HepG2 (cell line): ENCODE measurements around the gene ZNF48. TPM values are rescaled to one million over a fixed set of nuclear protein-coding genes. Genes with fewer than 3 reads are reported as not detected.

Experiments used
- ATRX ChIP-seq: sonication (generic); formaldehyde crosslinking; IDR thresholded peaks from 2 replicates; pipeline ENCODE4 v1.4.0; 2020; ENCODE audit warnings: missing genetic modification reagents, borderline replicate concordance
- CSRNP2 ChIP-seq: sonication (generic); formaldehyde crosslinking; conservative IDR thresholded peaks from 2 replicates; pipeline ENCODE4 v1.8.0; 2022; ENCODE audit warnings: low read depth, missing genetic modification reagents
- ELF3 ChIP-seq: IDR thresholded peaks from 2 replicates; pipeline ENCODE4 v1.6.1; 2016; ENCODE audit warnings: missing genetic modification reagents, missing compliant biosample characterization
- GATAD2A ChIP-seq: IDR thresholded peaks from 2 replicates; pipeline ENCODE4 v1.6.1; 2016
- KLF16 ChIP-seq, 2 experiments: sonication (generic) in 1 of 2; formaldehyde crosslinking in 1 of 2; IDR thresholded peaks; 2 replicates each; pipeline versions ENCODE4 v1.6.1 to v1.8.0; 2016 to 2023; ENCODE audit warnings: missing genetic modification reagents in 2 of 2, missing compliant biosample characterization in 1 of 2
- KMT2B ChIP-seq: IDR thresholded peaks from 2 replicates; pipeline ENCODE4 v1.6.1; 2016; ENCODE audit warnings: missing genetic modification reagents, missing compliant biosample characterization
- MAFK ChIP-seq, 2 experiments: IDR thresholded peaks in 1 of 2; conservative IDR thresholded peaks in 1 of 2; 2 replicates each; pipeline ENCODE4 v1.6.1; 2011; ENCODE audit warnings: improper control_type of control experiment in 2 of 2, low read length in 2 of 2
- NFIC ChIP-seq: IDR thresholded peaks from 2 replicates; pipeline ENCODE4 v1.6.1; 2012; ENCODE audit warnings: mild to moderate bottlenecking, low read length, inconsistent platforms
- RARG ChIP-seq: sonication (generic); formaldehyde crosslinking; IDR thresholded peaks from 2 replicates; pipeline ENCODE4 v1.4.0; 2020; ENCODE audit warnings: low read depth, mild to moderate bottlenecking, missing genetic modification reagents
- SNRNP70 ChIP-seq: fragments of 200-400 bp; formaldehyde crosslinking; IDR thresholded peaks from 2 replicates; pipeline ENCODE4 v1.6.1; 2017; ENCODE audit warnings: mild to moderate bottlenecking, low read depth, low read length, moderate library complexity
- STAG1 ChIP-seq: sonication (generic); formaldehyde crosslinking; IDR thresholded peaks from 2 replicates; pipeline ENCODE4 v1.4.0; 2020; ENCODE audit warnings: missing genetic modification reagents
- TEAD3 ChIP-seq: optimal IDR thresholded peaks from 2 replicates; pipeline ENCODE3; 2016; ENCODE audit warnings: borderline replicate concordance
- ZBTB25 ChIP-seq: IDR thresholded peaks from 2 replicates; pipeline ENCODE4 v1.6.1; 2018; ENCODE audit warnings: missing genetic modification reagents
- ZBTB43 ChIP-seq: sonication (generic); formaldehyde crosslinking; conservative IDR thresholded peaks from 2 replicates; pipeline ENCODE4 v1.4.0; 2020; ENCODE audit warnings: missing genetic modification reagents
- ZFP36L1 ChIP-seq: sonication (generic); formaldehyde crosslinking; IDR thresholded peaks from 2 replicates; pipeline ENCODE4 v1.8.0; 2022; ENCODE audit warnings: mild to moderate bottlenecking, missing genetic modification reagents, moderate library complexity
- ZNF234 ChIP-seq: sonication (generic); formaldehyde crosslinking; conservative IDR thresholded peaks from 2 replicates; pipeline ENCODE4 v1.5.1; 2020; ENCODE audit warnings: mild to moderate bottlenecking, missing genetic modification reagents
- ZNF263 ChIP-seq: sonication (generic); formaldehyde crosslinking; IDR thresholded peaks from 2 replicates; pipeline ENCODE4 v1.4.0; 2020; ENCODE audit warnings: missing genetic modification reagents
- ZNF446 ChIP-seq: sonication (generic); formaldehyde crosslinking; IDR thresholded peaks from 2 replicates; pipeline ENCODE4 v1.5.0; 2020; ENCODE audit warnings: mild to moderate bottlenecking, missing genetic modification reagents
- ZNF512B ChIP-seq: sonication (generic); formaldehyde crosslinking; IDR thresholded peaks from 2 replicates; pipeline ENCODE4 v1.5.1; 2020; ENCODE audit warnings: missing genetic modification reagents, mild to moderate bottlenecking, borderline replicate concordance
- ZNF547 ChIP-seq: sonication (generic); formaldehyde crosslinking; IDR thresholded peaks from 2 replicates; pipeline ENCODE4 v1.5.1; 2020; ENCODE audit warnings: mild to moderate bottlenecking, missing genetic modification reagents
- ZNF775 ChIP-seq: sonication (generic); formaldehyde crosslinking; IDR thresholded peaks from 2 replicates; pipeline ENCODE4 v1.4.0; 2020; ENCODE audit warnings: missing genetic modification reagents, mild to moderate bottlenecking, moderate library complexity, borderline replicate concordance
- polyA plus RNA-seq, 8 experiments: library from polyadenylated mRNA; depleted of rRNA in 3 of 8; stranded (reverse) in 7 of 8; unstranded in 1 of 8; fragments of >200 nt; fragmentation: Illumina TruSeq in 4 of 8; extraction: Trizol in 4 of 8; gene quantifications; 2 replicates each; pipeline versions ENCODE4 v1.2.1 to v1.2.3, GENCODE V29; 2011 to 2016; ENCODE audit warnings: low read depth in 4 of 8, missing spikeins in 1 of 8, mixed read lengths in 1 of 8; ENCODE audit not compliant: insufficient read depth in 1 of 8
- total RNA-seq, 5 experiments: library from RNA; depleted of rRNA; stranded (reverse); fragments of >200 nt; fragmentation: Illumina TruSeq; extraction: Trizol; gene quantifications; 2 replicates each; pipeline ENCODE4 v1.2.3, GENCODE V29; 2016; ENCODE audit warnings: low read depth in 1 of 5
- TF ChIP-seq, protein P1 (sequence below): sonication (generic); formaldehyde crosslinking; IDR thresholded peaks from 2 replicates; pipeline ENCODE4 v1.5.0; 2020; ENCODE audit warnings: missing genetic modification reagents, mild to moderate bottlenecking, borderline replicate concordance

The ZNF48 gene
- total and polyA plus RNA-seq, 2 of the 13 experiments (the other 11 are each of a cell fraction or from before 2014, with no cell fraction given), result 9.9 to 12.3 TPM

GRCh38 chr16:30355144-30355953 is 39.9 kb upstream of the ZNF48 start, which contains the start of gene CD2BP2 (continued):
- peak; percentile 68; the same call in 1 of the 2 replicates for TF ChIP-seq ZNF775 (CRISPR knock-in tag)
- TF ChIP-seq ZNF512B, result no peak
- no peak for TF ChIP-seq SNRNP70
- no peak for TF ChIP-seq ATRX
- TF ChIP-seq ELF3 (CRISPR knock-in tag), result peak; percentile 90
- no peak for TF ChIP-seq CSRNP2 (CRISPR knock-in tag)
- TF ChIP-seq ZNF446 (CRISPR knock-in tag), result 0 out of 2 replicates have a peak, but pooled peaks have one; percentile 19
- TF ChIP-seq ZBTB25 (CRISPR knock-in tag), result peak; percentile 84; the same call in 1 of the 2 replicates
- TF ChIP-seq STAG1, result no peak; the same call in none of the 2 replicates
- TF ChIP-seq KMT2B (CRISPR knock-in tag), result peak; percentile 65
- TF ChIP-seq NFIC, result no peak
- no peak; the same call in 1 of the 2 replicates for TF ChIP-seq RARG
- TF ChIP-seq, protein P1, sequence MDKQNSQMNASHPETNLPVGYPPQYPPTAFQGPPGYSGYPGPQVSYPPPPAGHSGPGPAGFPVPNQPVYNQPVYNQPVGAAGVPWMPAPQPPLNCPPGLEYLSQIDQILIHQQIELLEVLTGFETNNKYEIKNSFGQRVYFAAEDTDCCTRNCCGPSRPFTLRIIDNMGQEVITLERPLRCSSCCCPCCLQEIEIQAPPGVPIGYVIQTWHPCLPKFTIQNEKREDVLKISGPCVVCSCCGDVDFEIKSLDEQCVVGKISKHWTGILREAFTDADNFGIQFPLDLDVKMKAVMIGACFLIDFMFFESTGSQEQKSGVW, result no peak; the same call in 1 of the 2 replicates
- TF ChIP-seq GATAD2A (CRISPR knock-in tag), result no peak
- TF ChIP-seq ZNF547, result no peak; the same call in 1 of the 2 replicates
- peak; percentile 90 for TF ChIP-seq TEAD3
- no peak; a peak in 2 of 4 replicates for TF ChIP-seq KLF16 (CRISPR knock-in tag; IDR thresholded peaks at IDR 0.05)
- TF ChIP-seq MAFK (conservative IDR thresholded peaks at IDR 0.05 in 1 of 2, IDR thresholded peaks at IDR 0.05 in 1 of 2; ENCODE audit: low read length in 2 of 2), result no peak
- peak; percentile 50 for TF ChIP-seq ZNF263
- TF ChIP-seq ZFP36L1 (CRISPR knock-in tag), result peak; percentile 90; the same call in 1 of the 2 replicates
- TF ChIP-seq ZBTB43, result 0 out of 2 replicates have a peak, but pooled peaks have one; percentile 53
- no peak for TF ChIP-seq ZNF234 (CRISPR knock-in tag)
